Breast epithelium (tissue), 4 donors: ENCODE measurements around the gene PHACTR3. TPM values are rescaled to one million over a fixed set of nuclear protein-coding genes. Genes with fewer than 3 reads are reported as not detected.

Experiments used
- DNase-seq, 2 donors: peaks; one replicate each; pipeline ENCODE4 v3.0.0-alpha.2; 2019; ENCODE audit warnings: low spot score in 2 of 2
- H3K27ac ChIP-seq, 2 donors: fragments of 200-600 bp; sonication (generic) in 1 of 2; one replicate each; pipeline ENCODE4 v1.5.1; 2016 to 2019; ENCODE audit warnings: mild to moderate bottlenecking in 1 of 2
- H3K27me3 ChIP-seq, 2 donors: fragments of 200-600 bp; sonication (generic) in 1 of 2; one replicate each; pipeline versions ENCODE4 v1.5.1 to v1.6.0; 2017 to 2019; ENCODE audit warnings: control low read depth in 1 of 2, mild to moderate bottlenecking in 1 of 2
- H3K36me3 ChIP-seq: fragments of 200-600 bp; one replicate; pipeline ENCODE4 v1.5.1; 2019
- H3K4me1 ChIP-seq, 2 donors: fragments of 200-600 bp; sonication (generic); one replicate each; pipeline ENCODE4 v1.5.1; 2016 to 2019; ENCODE audit warnings: control low read depth in 1 of 2
- H3K4me3 ChIP-seq, 3 donors: fragments of 200-600 bp; sonication (generic); 1 replicate in 2 of 3; 2 replicates in 1 of 3; pipeline ENCODE4 v1.5.1; 2016 to 2019; ENCODE audit warnings: mild to moderate bottlenecking in 3 of 3, moderate library complexity in 2 of 3
- H3K9me3 ChIP-seq, 2 donors: fragments of 200-600 bp; sonication (generic) in 1 of 2; one replicate each; pipeline ENCODE4 v1.5.1; 2016 to 2019; ENCODE audit warnings: control low read depth in 1 of 2
- CTCF ChIP-seq, 3 donors: fragments of 450-650 bp; IDR thresholded peaks; one replicate each; pipeline ENCODE4 v1.5.1; 2016 to 2017; ENCODE audit warnings: antibody characterized with exemption in 3 of 3, mild to moderate bottlenecking in 3 of 3, moderate library complexity in 3 of 3
- POLR2A ChIP-seq: fragments of 450-650 bp; IDR thresholded peaks from one replicate; pipeline ENCODE4 v1.6.1; 2016; ENCODE audit warnings: antibody characterized with exemption, mild to moderate bottlenecking, moderate library complexity
- POLR2AphosphoS5 ChIP-seq, 3 donors: sonication (generic); formaldehyde crosslinking; IDR thresholded peaks; one replicate each; pipeline ENCODE4 v1.6.1; 2017; ENCODE audit warnings: antibody characterized with exemption in 3 of 3
- intact Hi-C: fragments of 100-400 bp; cut with DNase I; formaldehyde crosslinking; loops from one replicate; pipeline ENCODE4 v1.15.1; 2023; ENCODE audit warnings: low total_unique reads
- total RNA-seq, 3 donors: library from RNA; depleted of rRNA; stranded (reverse); fragments of >200 nt; gene quantifications; one replicate each; pipeline ENCODE4 v1.1.0, GENCODE V29; 2016

Gene PHACTR3
- total RNA-seq, 3 donors from 2014 or later: 0.16 to 0.33 (median 0.29) TPM

- H3K36me3 ChIP-seq: no peaks in the 10 kb centered on the region
- no peak overlapping the region for H3K27ac ChIP-seq
- H3K4me3 ChIP-seq: no peak overlapping the region
- H3K4me1 ChIP-seq: no peaks in the 10 kb centered on the region
- peaks cover 0 to 23% of the 10 kb centered on the region in 2 donors for H3K27me3 ChIP-seq
- no peak for DNase-seq
- TF ChIP-seq CTCF (IDR thresholded peaks at IDR 0.05) (no peak), POLR2AphosphoS5 (IDR thresholded peaks at IDR 0.05) (no peak)
- intact Hi-C loops: no loop called here
- H3K9me3 ChIP-seq: no peaks in the 10 kb centered on the region
Observed at GRCh38 chr20:59692139-59692538, 87.8 kb downstream of the PHACTR3 start.

- no peaks in the 10 kb centered on the region for H3K4me1 ChIP-seq
- no peaks in the 10 kb centered on the region for H3K9me3 ChIP-seq
- no peak for DNase-seq
- TF ChIP-seq CTCF (IDR thresholded peaks at IDR 0.05) (no peak), POLR2A (no peak), POLR2AphosphoS5 (IDR thresholded peaks at IDR 0.05) (no peak)
- H3K27me3 ChIP-seq: peaks cover 0 to 23% of the 10 kb centered on the region in 2 donors
- intact Hi-C loops: no loop called here
- no peak overlapping the region for H3K4me3 ChIP-seq
- H3K27ac ChIP-seq: no peak overlapping the region
- H3K36me3 ChIP-seq: no peaks in the 10 kb centered on the region
Observed at GRCh38 chr20:59693587-59693986, 89.2 kb downstream of the PHACTR3 start.

GRCh38 chr20:59696476-59696875 lies 92.1 kb downstream of the PHACTR3 start:
- intact Hi-C loops: no loop called here
- peaks cover 0 to 12% of the 10 kb centered on the region in 2 donors for H3K27me3 ChIP-seq
- H3K9me3 ChIP-seq: no peaks in the 10 kb centered on the region
- TF ChIP-seq POLR2AphosphoS5 (IDR thresholded peaks at IDR 0.05) (no peak), CTCF (IDR thresholded peaks at IDR 0.05) (no peak), POLR2A (no peak)
- no peak overlapping the region for H3K4me3 ChIP-seq
- H3K4me1 ChIP-seq: no peaks in the 10 kb centered on the region
- no peak overlapping the region for H3K27ac ChIP-seq
- H3K36me3 ChIP-seq: no peaks in the 10 kb centered on the region
- no peak for DNase-seq

GRCh38 chr20:59697068-59697467 lies 92.7 kb downstream of the PHACTR3 start:
- Histone ChIP-seq H3K36me3 (no peaks in the 10 kb centered on the region), H3K4me3 (no peak overlapping the region), H3K27ac (no peak overlapping the region), H3K4me1 (no peaks in the 10 kb centered on the region), H3K9me3 (no peaks in the 10 kb centered on the region), H3K27me3 (peaks cover 0 to 14% of the 10 kb centered on the region in 2 donors)
- TF ChIP-seq POLR2A (no peak), CTCF (IDR thresholded peaks at IDR 0.05) (no peak), POLR2AphosphoS5 (IDR thresholded peaks at IDR 0.05) (no peak)
- DNase-seq: no peak
- intact Hi-C loops: no loop called here

GRCh38 chr20:59698598-59698997 lies 94.3 kb downstream of the PHACTR3 start:
- no peak for DNase-seq
- H3K27me3 ChIP-seq: peaks cover 0 to 22% of the 10 kb centered on the region in 2 donors
- TF ChIP-seq CTCF (IDR thresholded peaks at IDR 0.05) (no peak), POLR2A (no peak), POLR2AphosphoS5 (IDR thresholded peaks at IDR 0.05) (no peak)
- no peak overlapping the region for H3K27ac ChIP-seq
- no peaks in the 10 kb centered on the region for H3K36me3 ChIP-seq
- intact Hi-C loops: no loop called here
- no peaks in the 10 kb centered on the region for H3K4me1 ChIP-seq
- no peaks in the 10 kb centered on the region for H3K9me3 ChIP-seq
- no peak overlapping the region for H3K4me3 ChIP-seq
